Activated naive CD4-positive, alpha-beta T cell treated with anti-CD3 and anti-CD28 coated beads, Interleukin-2, amount 10 ng/mL, durations not matched to agents 7 days and 5 days (primary cell): ENCODE results near the gene SPATA2L.
"Not testable (repeated sequence)": the region's sequence is repeated elsewhere in the genome, so short reads cannot be mapped to it uniquely, and the experiment has no call there.

Experiments
- CTCF ChIA-PET: fragments of 350-600 bp; sonication (Branson Sonifier 250); formaldehyde crosslinking; loops from one replicate; lab custom pipeline; 2021; ENCODE audit warnings: antibody characterized with exemption; lab: Charles Lee
- DNase-seq: peaks from one replicate; pipeline ENCODE4 v3.0.0-alpha.2; 2020
- H3K27ac Mint-ChIP-seq: one replicate; pipeline ENCODE4 v1.8.0; 2021; ENCODE audit warnings: mild to moderate bottlenecking, moderate library complexity, mixed read lengths
- H3K27me3 Mint-ChIP-seq: one replicate; pipeline ENCODE4 v1.8.0; 2021; ENCODE audit warnings: mild to moderate bottlenecking, mixed read lengths
- H3K36me3 Mint-ChIP-seq: one replicate; pipeline ENCODE4 v1.8.0; 2021; ENCODE audit warnings: mixed read lengths
- H3K4me1 Mint-ChIP-seq: one replicate; pipeline ENCODE4 v1.8.0; 2021; ENCODE audit warnings: mixed read lengths
- H3K4me3 Mint-ChIP-seq: one replicate; pipeline ENCODE4 v1.8.0; 2021; ENCODE audit warnings: mild to moderate bottlenecking, moderate library complexity, mixed read lengths
- H3K9me3 Mint-ChIP-seq: one replicate; pipeline ENCODE4 v1.8.0; 2021; ENCODE audit warnings: mixed read lengths

Gene SPATA2L

GRCh38 chr16:89686520-89687091, 14.9 kb downstream of the SPATA2L start, which contains the start of gene CDK10:
Gene CDK10 (plus strand): TSS chr16:89686689. CDS start chr16:89686711, 22 bp downstream.
- Mint-ChIP-seq H3K27ac (peak within 1 kb of the TSS; percentile 90), H3K9me3 (peaks cover 3% of the 10 kb centered on the region), H3K27me3 (no peaks in the 10 kb centered on the region), H3K4me1 (peaks cover 21% of the 10 kb centered on the region), H3K36me3 (peaks cover 21% of the 10 kb centered on the region), H3K4me3 (peak within 1 kb of the TSS; percentile 92)
- CTCF ChIA-PET = interaction anchor here (0.6 to 1.3 kb wide), 2 partner anchors 14 to 18 kb away, joined by 3 to 4 read pairs; no protein-coding TSS in a partner anchor
- DNase-seq = peak; percentile 91

- peaks cover 21% of the 10 kb centered on the region for H3K36me3 Mint-ChIP-seq
- H3K27ac Mint-ChIP-seq = peak overlapping the region; percentile 29
- DNase-seq = no peak
- CTCF ChIA-PET = no interaction called here
- H3K4me3 Mint-ChIP-seq = peak overlapping the region; percentile 54
- H3K27me3 Mint-ChIP-seq = no peaks in the 10 kb centered on the region
- H3K9me3 Mint-ChIP-seq = peaks cover 3% of the 10 kb centered on the region
- H3K4me1 Mint-ChIP-seq = peaks cover 21% of the 10 kb centered on the region
Observed at GRCh38 chr16:89685916-89686315, 15.6 kb downstream of the SPATA2L start.

GRCh38 chr16:89678258-89678657, 23.2 kb downstream of the SPATA2L start:
- Mint-ChIP-seq H3K36me3 (no peaks in the 10 kb centered on the region), H3K4me3 (no peak overlapping the region), H3K9me3 (peaks cover 2% of the 10 kb centered on the region), H3K27ac (no peak overlapping the region), H3K4me1 (no peaks in the 10 kb centered on the region), H3K27me3 (no peaks in the 10 kb centered on the region)
- CTCF ChIA-PET = no interaction called here
- no peak for DNase-seq

- Mint-ChIP-seq H3K36me3 (no peaks in the 10 kb centered on the region), H3K27me3 (no peaks in the 10 kb centered on the region), H3K4me3 (no peak overlapping the region), H3K27ac (no peak overlapping the region), H3K9me3 (no peaks in the 10 kb centered on the region), H3K4me1 (peaks cover 14% of the 10 kb centered on the region)
- CTCF ChIA-PET = no interaction called here
- no peak for DNase-seq
Observed at GRCh38 chr16:89672177-89672941, 29.1 kb downstream of the SPATA2L start.

- DNase-seq, H3K27ac Mint-ChIP-seq, H3K4me3 Mint-ChIP-seq, H3K36me3 Mint-ChIP-seq, H3K9me3 Mint-ChIP-seq, H3K27me3 Mint-ChIP-seq: not testable (repeated sequence)
- peaks cover 14% of the 10 kb centered on the region for H3K4me1 Mint-ChIP-seq
- CTCF ChIA-PET = interaction anchor here (1.3 to 1.6 kb wide), 2 partner anchors 28 to 30 kb away, joined by 4 to 8 read pairs; partner anchors contain the start of gene SPATA2L
Observed at GRCh38 chr16:89671565-89671964, 29.9 kb downstream of the SPATA2L start.

- no peak for DNase-seq
- Mint-ChIP-seq H3K36me3 (peaks cover 5% of the 10 kb centered on the region), H3K4me1 (peaks cover 14% of the 10 kb centered on the region), H3K9me3 (peaks cover 7% of the 10 kb centered on the region), H3K27me3 (no peaks in the 10 kb centered on the region), H3K27ac (no peak overlapping the region), H3K4me3 (no peak overlapping the region)
- CTCF ChIA-PET = interaction anchor here (1.3 to 1.6 kb wide), 3 partner anchors 29 to 190 kb away, joined by 4 to 8 read pairs (median 4); partner anchors contain the start of gene SPATA2L
Observed at GRCh38 chr16:89670496-89671431, 30.7 kb downstream of the SPATA2L start.

GRCh38 chr16:89669755-89670154, 31.8 kb downstream of the SPATA2L start:
- H3K27ac Mint-ChIP-seq = no peak overlapping the region
- H3K9me3 Mint-ChIP-seq = peaks cover 7% of the 10 kb centered on the region
- H3K4me3 Mint-ChIP-seq = no peak overlapping the region
- peaks cover 6% of the 10 kb centered on the region for H3K36me3 Mint-ChIP-seq
- H3K4me1 Mint-ChIP-seq = peaks cover 14% of the 10 kb centered on the region
- no peaks in the 10 kb centered on the region for H3K27me3 Mint-ChIP-seq
- CTCF ChIA-PET = interaction anchor here (1.3 kb wide), 1 partner anchor 191 kb away, joined by 4 read pairs; no protein-coding TSS in a partner anchor
- no peak for DNase-seq

GRCh38 chr16:89668790-89669158, 32.7 kb downstream of the SPATA2L start:
- peaks cover 12% of the 10 kb centered on the region for H3K36me3 Mint-ChIP-seq

GRCh38 chr16:89667633-89668032, 33.9 kb downstream of the SPATA2L start:
- Mint-ChIP-seq H3K4me1 (peaks cover 14% of the 10 kb centered on the region), H3K4me3 (no peak overlapping the region), H3K36me3 (peaks cover 19% of the 10 kb centered on the region), H3K9me3 (peaks cover 7% of the 10 kb centered on the region), H3K27me3 (no peaks in the 10 kb centered on the region), H3K27ac (no peak overlapping the region)
- DNase-seq = no peak
- CTCF ChIA-PET = interaction anchor here (1.5 kb wide), 1 partner anchor 32 kb away, joined by 9 read pairs; no protein-coding TSS in a partner anchor

More at GRCh38 chr16:89668790-89669158, 32.7 kb downstream of the SPATA2L start:
- Mint-ChIP-seq H3K27me3 (no peaks in the 10 kb centered on the region), H3K4me3 (no peak overlapping the region), H3K4me1 (peaks cover 14% of the 10 kb centered on the region), H3K9me3 (peaks cover 7% of the 10 kb centered on the region), H3K27ac (no peak overlapping the region)
- no peak for DNase-seq
- CTCF ChIA-PET = interaction anchor here (0.6 to 1.5 kb wide), 2 partner anchors 18 to 31 kb away, joined by 3 to 9 read pairs; partner anchors contain the start of gene CDK10

GRCh38 chr16:89667000-89667399, 34.5 kb downstream of the SPATA2L start:
- H3K4me3 Mint-ChIP-seq, DNase-seq, H3K27ac Mint-ChIP-seq, H3K9me3 Mint-ChIP-seq, CTCF ChIA-PET, H3K27me3 Mint-ChIP-seq: not testable (repeated sequence)
- H3K4me1 Mint-ChIP-seq = peaks cover 14% of the 10 kb centered on the region
- H3K36me3 Mint-ChIP-seq = peaks cover 19% of the 10 kb centered on the region

- H3K9me3 Mint-ChIP-seq, H3K27ac Mint-ChIP-seq, H3K27me3 Mint-ChIP-seq, H3K4me3 Mint-ChIP-seq, CTCF ChIA-PET, DNase-seq: not testable (repeated sequence)
- Mint-ChIP-seq H3K4me1 (peaks cover 17% of the 10 kb centered on the region), H3K36me3 (peaks cover 33% of the 10 kb centered on the region)
Observed at GRCh38 chr16:89664238-89664637, 37.3 kb downstream of the SPATA2L start.

- H3K27me3 Mint-ChIP-seq = no peaks in the 10 kb centered on the region
- DNase-seq = no peak
- H3K4me3 Mint-ChIP-seq = no peak overlapping the region
- H3K4me1 Mint-ChIP-seq = peaks cover 20% of the 10 kb centered on the region
- H3K36me3 Mint-ChIP-seq = peaks cover 36% of the 10 kb centered on the region
- peaks cover 1% of the 10 kb centered on the region for H3K9me3 Mint-ChIP-seq
- CTCF ChIA-PET = no interaction called here
- no peak overlapping the region for H3K27ac Mint-ChIP-seq
Observed at GRCh38 chr16:89661215-89661614, 40.3 kb downstream of the SPATA2L start.

- DNase-seq = no peak
- H3K4me3 Mint-ChIP-seq = no peak overlapping the region
- H3K27me3 Mint-ChIP-seq = no peaks in the 10 kb centered on the region
- H3K27ac Mint-ChIP-seq = no peak overlapping the region
- peaks cover 35% of the 10 kb centered on the region for H3K36me3 Mint-ChIP-seq
- H3K9me3 Mint-ChIP-seq = no peaks in the 10 kb centered on the region
- CTCF ChIA-PET = interaction anchor here (3.7 kb wide), 1 partner anchor 39 kb away, joined by 13 read pairs; no protein-coding TSS in a partner anchor
- peaks cover 31% of the 10 kb centered on the region for H3K4me1 Mint-ChIP-seq
Observed at GRCh38 chr16:89660146-89660545, 41.4 kb downstream of the SPATA2L start.
